Vagina (tissue), 2 donors: ENCODE results near the gene STK16. TPM values are rescaled to one million over a fixed set of nuclear protein-coding genes. Genes with fewer than 3 reads are reported as not detected.

ENCODE experiments used
- DNase-seq, 2 donors: peaks; one replicate each; pipeline ENCODE4 v3.0.0-alpha.2; 2017; ENCODE audit errors: extremely low spot score in 2 of 2
- H3K27ac ChIP-seq: fragments of 200-600 bp; sonication (generic); one replicate; pipeline ENCODE4 v1.5.1; 2019
- H3K27me3 ChIP-seq: fragments of 200-600 bp; sonication (generic); one replicate; pipeline ENCODE4 v1.5.1; 2019
- H3K36me3 ChIP-seq, 2 donors: fragments of 200-600 bp; sonication (generic); one replicate each; pipeline ENCODE4 v1.5.1; 2017 to 2019
- H3K4me1 ChIP-seq: fragments of 200-600 bp; sonication (generic); one replicate; pipeline ENCODE4 v1.5.1; 2019
- H3K4me3 ChIP-seq, 2 donors: fragments of 200-600 bp; sonication (generic); 1 replicate in 1 of 2; 2 replicates in 1 of 2; pipeline ENCODE4 v1.5.1; 2016 to 2019
- H3K9me3 ChIP-seq: fragments of 200-600 bp; sonication (generic); one replicate; pipeline ENCODE4 v1.5.1; 2019
- CTCF ChIP-seq, 3 experiments: fragments of 450-650 bp in 2 of 3; fragments of 200-600 bp in 1 of 3; sonication (generic) in 1 of 3; IDR thresholded peaks; one replicate each; pipeline ENCODE4 v1.5.1; 2017 to 2019; ENCODE audit warnings: antibody characterized with exemption in 3 of 3, mild to moderate bottlenecking in 2 of 3, moderate library complexity in 2 of 3
- POLR2A ChIP-seq, 2 donors: fragments of 450-650 bp; IDR thresholded peaks; one replicate each; pipeline ENCODE4 v1.6.1; 2017; ENCODE audit warnings: antibody characterized with exemption in 2 of 2, mild to moderate bottlenecking in 2 of 2, moderate library complexity in 2 of 2
- POLR2AphosphoS5 ChIP-seq, 2 donors: sonication (generic); formaldehyde crosslinking; IDR thresholded peaks; one replicate each; pipeline ENCODE4 v1.9.0; 2017; ENCODE audit warnings: antibody characterized with exemption in 2 of 2, mild to moderate bottlenecking in 2 of 2, low read depth in 1 of 2; ENCODE audit not compliant: insufficient read depth in 1 of 2
- intact Hi-C: fragments of 100-400 bp; cut with DNase I; formaldehyde crosslinking; loops from one replicate; pipeline ENCODE4 v1.15.1; 2023
- total RNA-seq: library from RNA; depleted of rRNA; stranded (reverse); fragments of >200 nt; gene quantifications from one replicate; pipeline ENCODE4 v1.2.3, GENCODE V29; 2016

Gene STK16
- total RNA-seq, 1 donor from 2014 or later, result 12.8 TPM

- no peak for DNase-seq
- Histone ChIP-seq H3K27ac (no peak overlapping the region), H3K4me3 (no peak overlapping the region), H3K4me1 (no peaks in the 10 kb centered on the region), H3K36me3 (no peaks in the 10 kb centered on the region), H3K27me3 (no peaks in the 10 kb centered on the region), H3K9me3 (no peaks in the 10 kb centered on the region)
- TF ChIP-seq POLR2A (IDR thresholded peaks at IDR 0.05), result no peak
- TF ChIP-seq CTCF (IDR thresholded peaks at IDR 0.05), result no peak
- no peak for TF ChIP-seq POLR2AphosphoS5 (IDR thresholded peaks at IDR 0.05; ENCODE audit: insufficient read depth in 1 of 2, low read depth in 1 of 2)
- intact Hi-C loops, result no loop called here
Measured at GRCh38 chr2:219268294-219268693, 23.0 kb downstream of the STK16 start.

GRCh38 chr2:219269362-219270054 lies 24.2 kb downstream of the STK16 start:
- Histone ChIP-seq H3K4me3 (no peak overlapping the region), H3K27ac (no peak overlapping the region), H3K4me1 (no peaks in the 10 kb centered on the region), H3K27me3 (no peaks in the 10 kb centered on the region), H3K9me3 (no peaks in the 10 kb centered on the region), H3K36me3 (no peaks in the 10 kb centered on the region)
- TF ChIP-seq POLR2AphosphoS5 (IDR thresholded peaks at IDR 0.05; ENCODE audit: insufficient read depth in 1 of 2, low read depth in 1 of 2) (no peak), CTCF (IDR thresholded peaks at IDR 0.05) (no peak), POLR2A (IDR thresholded peaks at IDR 0.05) (no peak)
- intact Hi-C loops, result no loop called here
- DNase-seq, result no peak

GRCh38 chr2:219270055-219270372 lies 24.7 kb downstream of the STK16 start:
- intact Hi-C loops, result no loop called here
- TF ChIP-seq CTCF (IDR thresholded peaks at IDR 0.05), result no peak
- no peak for TF ChIP-seq POLR2A (IDR thresholded peaks at IDR 0.05)
- no peak for TF ChIP-seq POLR2AphosphoS5 (IDR thresholded peaks at IDR 0.05; ENCODE audit: insufficient read depth in 1 of 2, low read depth in 1 of 2)
- no peaks in the 10 kb centered on the region for H3K27me3 ChIP-seq
- H3K27ac ChIP-seq, result no peak overlapping the region
- no peak overlapping the region for H3K4me3 ChIP-seq
- H3K9me3 ChIP-seq, result no peaks in the 10 kb centered on the region
- DNase-seq, result no peak
- H3K36me3 ChIP-seq, result no peaks in the 10 kb centered on the region
- H3K4me1 ChIP-seq, result no peaks in the 10 kb centered on the region

- Histone ChIP-seq H3K27ac (no peak overlapping the region), H3K4me1 (no peaks in the 10 kb centered on the region), H3K27me3 (no peaks in the 10 kb centered on the region), H3K36me3 (no peaks in the 10 kb centered on the region), H3K4me3 (no peak overlapping the region), H3K9me3 (no peaks in the 10 kb centered on the region)
- no peak for DNase-seq
- intact Hi-C loops, result no loop called here
- no peak for TF ChIP-seq POLR2AphosphoS5 (IDR thresholded peaks at IDR 0.05; ENCODE audit: insufficient read depth in 1 of 2, low read depth in 1 of 2)
- TF ChIP-seq POLR2A (IDR thresholded peaks at IDR 0.05), result no peak
- TF ChIP-seq CTCF (IDR thresholded peaks at IDR 0.05), result no peak
Measured at GRCh38 chr2:219271021-219271420, 25.7 kb downstream of the STK16 start.

- Histone ChIP-seq H3K27ac (no peak overlapping the region), H3K4me1 (no peaks in the 10 kb centered on the region), H3K27me3 (no peaks in the 10 kb centered on the region), H3K4me3 (no peak overlapping the region), H3K9me3 (no peaks in the 10 kb centered on the region), H3K36me3 (no peaks in the 10 kb centered on the region)
- intact Hi-C loops, result no loop called here
- TF ChIP-seq POLR2A (IDR thresholded peaks at IDR 0.05) (no peak), POLR2AphosphoS5 (IDR thresholded peaks at IDR 0.05; ENCODE audit: insufficient read depth in 1 of 2, low read depth in 1 of 2) (no peak), CTCF (IDR thresholded peaks at IDR 0.05) (no peak)
- no peak for DNase-seq
Measured at GRCh38 chr2:219272356-219272755, 27.1 kb downstream of the STK16 start.
